Ectodermal cell (in vitro differentiated cells): Measurements from ENCODE around the gene DAB1.
"Not testable (repeated sequence)": the region's sequence is repeated elsewhere in the genome, so short reads cannot be mapped to it uniquely, and the experiment has no call there.

Source experiments
- H3K27ac ChIP-seq: 2 replicates; pipeline ENCODE4 v1.7.0; 2013; ENCODE audit warnings: mild to moderate bottlenecking, low read depth, low read length; ENCODE audit not compliant: insufficient read depth, poor library complexity, severe bottlenecking
- H3K27me3 ChIP-seq: 2 replicates; pipeline ENCODE4 v1.7.0; 2013; ENCODE audit warnings: mild to moderate bottlenecking, low read length; ENCODE audit not compliant: insufficient read depth, control insufficient read depth, poor library complexity, severe bottlenecking
- H3K36me3 ChIP-seq: one replicate; pipeline ENCODE4 v1.7.0; 2013; ENCODE audit warnings: low read length; ENCODE audit not compliant: control insufficient read depth, insufficient read depth
- H3K4me1 ChIP-seq: one replicate; pipeline ENCODE4 v1.7.0; 2013; ENCODE audit warnings: low read length; ENCODE audit not compliant: control insufficient read depth, insufficient read depth
- H3K4me3 ChIP-seq: 2 replicates; pipeline ENCODE4 v1.7.0; 2013; ENCODE audit warnings: low read depth, low read length, control low read depth; ENCODE audit not compliant: insufficient read depth
- H3K9me3 ChIP-seq: 2 replicates; pipeline ENCODE4 v1.7.0; 2013; ENCODE audit warnings: mild to moderate bottlenecking, low read length, moderate library complexity; ENCODE audit not compliant: control insufficient read depth
- WGBS, 2 experiments: methylation state at CpG; one replicate each; pipeline ENCODE4 v1.1.7; 2013; ENCODE audit warnings: missing lambda C conversion rate in 2 of 2; 5-methylcytosine and 5-hydroxymethylcytosine counted together

The DAB1 gene

DNA sequence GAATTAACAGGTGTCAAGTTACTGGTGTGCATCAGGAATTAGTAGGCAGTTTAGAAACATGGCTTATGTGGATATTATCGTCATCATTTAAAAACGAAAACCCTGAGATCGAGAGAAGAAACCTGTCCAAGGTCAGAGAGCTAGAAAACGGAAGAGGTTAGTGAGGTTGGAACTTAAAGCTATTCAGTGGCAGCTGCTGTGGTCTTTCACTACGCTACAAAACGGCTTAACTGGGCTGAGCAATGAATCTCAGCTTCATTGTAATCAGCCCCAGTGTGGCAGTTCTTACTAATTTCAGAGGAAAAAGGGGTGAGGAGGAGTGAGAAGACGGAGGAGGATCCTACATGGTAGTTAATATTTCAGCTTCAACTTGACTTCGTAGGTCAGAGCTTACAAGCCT, 77.9 kb downstream of the DAB1 start:
- Histone ChIP-seq H3K27ac (no peak overlapping the region), H3K9me3 (no peaks in the 10 kb centered on the region), H3K4me3 (no peak overlapping the region), H3K27me3 (no peaks in the 10 kb centered on the region), H3K36me3 (no peaks in the 10 kb centered on the region), H3K4me1 (no peaks in the 10 kb centered on the region)
- WGBS, 2 experiments, result 87 to 88% methylated on average over 8 of the region's 8 CpGs

GRCh38 chr1:57344265-57344664, 79.6 kb downstream of the DAB1 start:
- 89 to 95% methylated on average over 7 of the region's 7 CpGs for WGBS, 2 experiments
- no peak overlapping the region for H3K27ac ChIP-seq
- H3K36me3 ChIP-seq, result no peaks in the 10 kb centered on the region
- no peaks in the 10 kb centered on the region for H3K27me3 ChIP-seq
- H3K4me3 ChIP-seq, result no peak overlapping the region
- no peaks in the 10 kb centered on the region for H3K9me3 ChIP-seq
- H3K4me1 ChIP-seq, result no peaks in the 10 kb centered on the region

DNA sequence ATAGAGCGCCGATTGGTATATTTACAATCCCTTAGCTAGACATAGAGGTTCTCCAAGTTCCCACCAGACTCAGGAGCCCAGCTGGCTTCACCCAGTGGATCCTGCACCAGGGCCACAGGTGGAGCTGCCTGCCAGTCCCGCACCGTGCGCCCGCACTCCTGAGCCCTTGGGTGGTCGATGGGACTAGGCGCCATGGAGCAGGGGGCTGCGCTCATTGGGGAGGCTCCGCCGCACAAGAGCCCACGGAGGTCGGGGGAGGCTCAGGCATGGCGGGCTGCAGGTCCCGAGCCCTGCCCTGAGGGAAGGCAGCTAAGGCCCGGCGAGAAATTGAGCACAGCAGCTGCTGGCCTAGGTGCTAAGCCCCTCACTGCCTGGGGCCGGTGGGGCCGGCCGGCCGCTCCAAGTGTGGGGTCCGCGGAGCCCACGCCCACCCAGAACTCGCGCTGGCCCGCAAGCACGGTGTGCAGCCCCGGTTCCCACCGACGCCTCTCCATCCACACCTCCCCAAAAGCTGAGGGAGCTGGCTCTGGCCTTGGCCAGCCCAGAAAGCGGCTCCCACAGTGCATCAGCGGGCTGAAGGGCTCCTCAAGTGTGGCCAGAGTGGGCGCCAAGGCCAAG, 80.5 kb downstream of the DAB1 start:
- H3K9me3 ChIP-seq, H3K27me3 ChIP-seq, H3K36me3 ChIP-seq, H3K27ac ChIP-seq, H3K4me3 ChIP-seq, H3K4me1 ChIP-seq: not testable (repeated sequence)
- 87 to 88% methylated on average over 34 of the region's 34 CpGs for WGBS, 2 experiments

- Histone ChIP-seq H3K4me3 (no peak overlapping the region), H3K9me3 (no peaks in the 10 kb centered on the region), H3K4me1 (no peaks in the 10 kb centered on the region), H3K27ac (no peak overlapping the region), H3K36me3 (no peaks in the 10 kb centered on the region), H3K27me3 (no peaks in the 10 kb centered on the region)
- WGBS, 2 experiments, result 95 to 96% methylated on average over 3 of the region's 3 CpGs
Measured at GRCh38 chr1:57341721-57342120, 82.1 kb downstream of the DAB1 start.

DNA sequence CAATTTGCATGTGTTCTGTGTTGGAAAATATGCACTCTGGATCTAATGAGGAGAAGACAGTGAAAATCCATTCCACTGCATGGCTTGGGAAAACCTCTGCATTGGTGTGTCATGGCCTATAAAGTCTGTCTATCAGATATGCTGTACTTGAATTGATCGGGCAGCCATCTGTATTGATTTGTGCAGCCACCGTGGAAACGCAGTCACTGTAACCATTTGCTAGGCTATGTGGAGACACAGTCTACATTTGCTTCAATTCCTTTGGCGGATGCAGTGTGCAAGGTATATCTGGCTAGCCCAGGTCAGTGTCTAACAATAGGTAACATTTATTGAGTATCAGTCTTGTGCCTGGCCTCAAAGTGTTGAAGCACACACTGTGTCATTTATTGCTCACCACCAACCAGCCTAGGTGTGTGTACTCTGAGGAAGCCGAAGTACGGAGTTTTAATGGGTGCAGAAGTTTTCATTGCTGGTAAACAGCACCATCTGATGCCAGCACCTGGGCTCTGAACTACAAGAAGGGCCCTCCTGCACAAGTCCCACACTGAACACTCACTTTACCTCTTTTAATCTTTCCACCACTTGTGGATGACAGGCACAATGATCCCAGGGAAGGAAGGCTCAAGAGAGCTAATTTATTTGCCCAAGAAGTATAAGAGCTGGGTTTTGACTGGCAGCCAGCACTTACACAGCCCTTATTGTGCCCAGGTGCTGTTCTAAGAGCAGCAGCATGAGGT, 83.4 kb downstream of the DAB1 start:
- H3K27ac ChIP-seq, result no peak overlapping the region
- no peaks in the 10 kb centered on the region for H3K4me1 ChIP-seq
- H3K4me3 ChIP-seq, result no peak overlapping the region
- 94 to 98% methylated on average over 6 of the region's 6 CpGs for WGBS, 2 experiments
- H3K9me3 ChIP-seq, result no peaks in the 10 kb centered on the region
- no peaks in the 10 kb centered on the region for H3K36me3 ChIP-seq
- no peaks in the 10 kb centered on the region for H3K27me3 ChIP-seq

- no peaks in the 10 kb centered on the region for H3K9me3 ChIP-seq
- H3K36me3 ChIP-seq, result no peaks in the 10 kb centered on the region
- H3K4me1 ChIP-seq, result no peaks in the 10 kb centered on the region
- no peaks in the 10 kb centered on the region for H3K27me3 ChIP-seq
- no peak overlapping the region for H3K4me3 ChIP-seq
- H3K27ac ChIP-seq, result no peak overlapping the region
- 56 to 59% methylated on average over 3 of the region's 3 CpGs for WGBS, 2 experiments
Measured at GRCh38 chr1:57337623-57338022, 86.2 kb downstream of the DAB1 start.

DNA sequence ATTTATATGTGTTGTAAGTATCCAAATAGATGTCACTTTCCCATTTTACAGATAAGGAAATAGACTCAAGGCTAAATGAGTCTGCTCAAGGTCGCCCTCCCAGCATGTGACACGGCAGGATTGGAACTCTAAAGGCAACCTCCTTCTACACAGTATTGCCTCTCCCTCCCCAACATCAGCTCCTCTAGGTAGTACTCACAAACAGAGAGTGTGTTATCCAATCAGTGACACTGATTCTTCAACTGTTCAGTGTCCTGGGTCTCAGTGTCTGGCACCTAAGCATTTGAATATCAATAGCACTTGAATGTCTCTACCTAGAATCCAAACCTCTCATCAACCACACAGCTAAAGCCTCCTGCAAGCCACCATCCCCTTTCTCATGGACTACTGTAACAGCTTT, 87.1 kb downstream of the DAB1 start:
- Histone ChIP-seq H3K9me3 (no peaks in the 10 kb centered on the region), H3K27me3 (no peaks in the 10 kb centered on the region), H3K36me3 (no peaks in the 10 kb centered on the region), H3K27ac (no peak overlapping the region), H3K4me1 (no peaks in the 10 kb centered on the region), H3K4me3 (no peak overlapping the region)
- 69 to 73% methylated on average over 2 of the region's 2 CpGs for WGBS, 2 experiments

DNA sequence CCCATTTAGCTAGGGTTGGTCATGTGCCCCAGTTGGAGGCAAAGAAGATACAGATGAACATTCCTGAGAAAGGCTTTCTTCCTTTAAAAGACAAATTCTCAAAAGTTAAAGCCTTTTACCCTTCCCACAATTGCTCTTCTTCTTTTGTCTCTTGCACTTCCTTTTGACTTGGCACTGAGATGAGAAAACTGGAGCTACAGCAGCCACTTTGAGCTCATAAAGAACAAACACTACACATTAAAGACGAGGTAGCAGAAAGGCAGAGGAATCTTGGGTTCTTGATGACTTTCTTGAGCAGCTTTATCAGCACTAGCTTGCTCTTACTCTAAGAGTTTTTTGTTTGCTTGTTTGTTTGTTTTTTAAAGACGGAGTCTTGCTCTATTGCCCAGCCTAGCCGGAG, 92.2 kb downstream of the DAB1 start:
- Histone ChIP-seq H3K9me3 (no peaks in the 10 kb centered on the region), H3K4me3 (no peak overlapping the region), H3K27ac (no peak overlapping the region), H3K36me3 (no peaks in the 10 kb centered on the region), H3K27me3 (no peaks in the 10 kb centered on the region), H3K4me1 (no peaks in the 10 kb centered on the region)
- 89 to 95% methylated on average over 3 of the region's 3 CpGs for WGBS, 2 experiments

DNA sequence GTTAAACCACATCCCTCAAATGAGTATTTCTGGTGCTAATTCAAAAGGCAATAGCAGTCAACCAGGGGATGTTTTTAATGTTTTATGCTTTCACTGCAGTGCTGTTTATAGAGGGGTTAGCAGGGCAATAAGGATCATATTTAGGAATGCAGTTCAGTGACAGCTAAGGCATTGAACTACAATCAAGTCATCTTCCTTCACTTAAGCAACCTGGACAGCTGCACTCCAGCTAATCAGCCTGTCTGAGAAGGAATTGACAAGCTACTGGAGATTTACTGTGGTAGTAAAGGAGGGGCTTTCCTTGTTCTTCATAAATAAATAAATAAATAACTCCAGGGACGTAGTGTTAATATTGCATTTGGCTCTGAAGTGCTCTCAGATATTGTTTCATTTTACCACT, 93.9 kb downstream of the DAB1 start:
- Histone ChIP-seq H3K4me1 (no peaks in the 10 kb centered on the region), H3K36me3 (no peaks in the 10 kb centered on the region), H3K4me3 (no peak overlapping the region), H3K27ac (no peak overlapping the region), H3K27me3 (no peaks in the 10 kb centered on the region), H3K9me3 (no peaks in the 10 kb centered on the region)
- 94% methylated on average over 1 of the region's 1 CpG; no CpG with 5 or more reads in 1 of the 2 experiments for WGBS, 2 experiments

GRCh38 chr1:57329001-57329527, 94.8 kb downstream of the DAB1 start:
- Histone ChIP-seq H3K9me3 (no peaks in the 10 kb centered on the region), H3K4me1 (no peaks in the 10 kb centered on the region), H3K27me3 (no peaks in the 10 kb centered on the region), H3K4me3 (no peak overlapping the region), H3K36me3 (no peaks in the 10 kb centered on the region), H3K27ac (no peak overlapping the region)
- 82 to 87% methylated on average over 6 of the region's 6 CpGs for WGBS, 2 experiments
